Ovary (tissue), 9 donors: ENCODE data around the gene PCED1B. TPM values are rescaled to one million over a fixed set of nuclear protein-coding genes. Genes with fewer than 3 reads are reported as not detected.
"Not testable (repeated sequence)": the region's sequence is repeated elsewhere in the genome, so short reads cannot be mapped to it uniquely, and the experiment has no call there.

Source experiments
- DNase-seq, 5 donors: peaks; one replicate each; pipeline ENCODE4 v3.0.0-alpha.2; 2019 to 2020
- H3K27ac ChIP-seq, 2 donors: fragments of 200-600 bp; one replicate each; pipeline versions ENCODE4 v1.5.1 to v1.8.0; 2019 to 2022
- H3K27me3 ChIP-seq: fragments of 200-600 bp; one replicate; pipeline ENCODE4 v1.8.0; 2022
- H3K36me3 ChIP-seq: fragments of 200-600 bp; sonication (generic); one replicate; pipeline ENCODE4 v1.5.1; 2019
- H3K4me1 ChIP-seq: one replicate; pipeline ENCODE4 v1.8.1; 2013; ENCODE audit warnings: mild to moderate bottlenecking, moderate library complexity; ENCODE audit not compliant: insufficient read depth
- H3K4me3 ChIP-seq: fragments of 200-600 bp; sonication (generic); one replicate; pipeline ENCODE4 v1.5.1; 2017
- H3K9me3 ChIP-seq, 2 donors: fragments of 200-600 bp in 1 of 2; sonication (generic) in 1 of 2; one replicate each; pipeline versions ENCODE4 v1.5.1 to v1.8.1; 2013 to 2019; ENCODE audit warnings: mild to moderate bottlenecking in 1 of 2, moderate library complexity in 1 of 2
- CTCF ChIP-seq, 3 donors: fragments of 450-650 bp in 2 of 3; fragments of 200-600 bp in 1 of 3; IDR thresholded peaks; one replicate each; pipeline versions ENCODE4 v1.5.1 to v1.8.0; 2016 to 2022; ENCODE audit warnings: antibody characterized with exemption in 3 of 3, mild to moderate bottlenecking in 1 of 3
- EP300 ChIP-seq: sonication (generic); formaldehyde crosslinking; IDR thresholded peaks from one replicate; pipeline ENCODE4 v1.6.1; 2017; ENCODE audit warnings: antibody characterized with exemption
- POLR2A ChIP-seq: fragments of 450-650 bp; IDR thresholded peaks from one replicate; pipeline ENCODE4 v1.6.1; 2017; ENCODE audit warnings: antibody characterized with exemption, mild to moderate bottlenecking, moderate library complexity
- WGBS, 3 donors: extraction: QIAGEN DNeasy Blood & Tissue Kit in 1 of 3; methylation state at CpG; one replicate each; pipeline versions ENCODE4 v1.1.5 to v1.1.7; 2013 to 2017; 5-methylcytosine and 5-hydroxymethylcytosine counted together
- intact Hi-C, 4 donors: fragments of 100-400 bp; cut with DNase I; formaldehyde crosslinking; loops; one replicate each; pipeline versions ENCODE4 v1.11.0 to v1.15.1; 2022 to 2023
- polyA plus RNA-seq, 2 donors: library from polyadenylated mRNA; stranded (reverse); fragments of 200-250 nt in 1 of 2; fragments of 350-450 nt in 1 of 2; fragmentation: Illumina TruSeq in 1 of 2; extraction: RNeasy Lipid Tissue Mini Kit (QIAGEN cat#74804) in 1 of 2; gene quantifications; one replicate each; pipeline ENCODE4 v1.2.3, GENCODE V29; 2013 to 2014
- total RNA-seq, 7 donors: library from RNA; depleted of rRNA in 2 of 7; stranded (reverse); fragments of >200 nt in 2 of 7; fragmentation: NEBNext Ultra II Directional in 3 of 7; extraction: Animal tissue kit (Norgen Biotek cat#: 25700) in 3 of 7; gene quantifications; one replicate each; pipeline versions ENCODE4 v1.1.0 to v1.2.4, GENCODE V29; 2016 to 2023
- donor health status: DM: no; HTN: no; CAD: no; lungs with moderate emphysema.
- donor health status: DM: no; HTN: no; CAD: no.
- donor health status: Bipolar disorder and iron deficiency.
- donor health status: DM: yes; HTN: yes; CAD: no.
- donor health status: DM: no; HTN: no; CAD: no.
- donor health status: DM: yes; HTN: yes; CAD: no.

PCED1B gene
- total and polyA plus RNA-seq, 9 donors, result 9.9 to 27.2 (median 13.0) TPM

GRCh38 chr12:47039079-47039478, 40.3 kb upstream of the PCED1B start:
- no peaks in the 10 kb centered on the region for H3K36me3 ChIP-seq
- H3K27ac ChIP-seq, result no peak overlapping the region
- H3K4me3 ChIP-seq, result no peak overlapping the region
- no peaks in the 10 kb centered on the region for H3K9me3 ChIP-seq
- no peak for DNase-seq
- intact Hi-C loops, result loop anchor here in 3 of 4 donors (10.0 kb wide), 4 partner anchors 346 to 666 kb away; partner anchors contain the start of gene RPAP3 (in 1 of the 3)
- TF ChIP-seq EP300 (no peak), POLR2A (no peak)
- no peaks in the 10 kb centered on the region for H3K4me1 ChIP-seq
- no peaks in the 10 kb centered on the region for H3K27me3 ChIP-seq
- WGBS, 3 donors, result 79 to 92% (median 89%) methylated on average over 2 of the region's 2 CpGs

- Histone ChIP-seq H3K9me3 (no peaks in the 10 kb centered on the region), H3K4me1 (no peaks in the 10 kb centered on the region), H3K27me3 (no peaks in the 10 kb centered on the region), H3K27ac (no peak overlapping the region), H3K36me3 (no peaks in the 10 kb centered on the region), H3K4me3 (no peak overlapping the region)
- TF ChIP-seq EP300, result no peak
- no peak for TF ChIP-seq CTCF (IDR thresholded peaks at IDR 0.05)
- no peak for TF ChIP-seq POLR2A
- intact Hi-C loops, result loop anchor here in 3 of 4 donors (10.0 kb wide), 4 partner anchors 345 to 665 kb away; partner anchors contain the start of gene RPAP3 (in 1 of the 3)
- DNase-seq, result no peak
- 88 to 89% (median 88%) methylated on average over 1 of the region's 1 CpG for WGBS, 3 donors
These were observed 39.7 kb upstream of the PCED1B start for GRCh38 chr12:47039756-47040155.

- Histone ChIP-seq H3K9me3 (no peaks in the 10 kb centered on the region), H3K4me1 (no peaks in the 10 kb centered on the region), H3K27me3 (no peaks in the 10 kb centered on the region), H3K36me3 (no peaks in the 10 kb centered on the region), H3K4me3 (no peak overlapping the region), H3K27ac (no peak overlapping the region)
- WGBS, 3 donors, result 72 to 75% (median 72%) methylated on average over 4 of the region's 4 CpGs
- intact Hi-C loops, result no loop called here
- DNase-seq, result no peak
- TF ChIP-seq POLR2A, result no peak
- TF ChIP-seq EP300, result no peak
- TF ChIP-seq CTCF (IDR thresholded peaks at IDR 0.05), result no peak
These were observed 38.1 kb upstream of the PCED1B start for GRCh38 chr12:47041327-47041726.

- Histone ChIP-seq H3K4me1 (no peaks in the 10 kb centered on the region), H3K27me3 (no peaks in the 10 kb centered on the region), H3K27ac (no peak overlapping the region), H3K36me3 (no peaks in the 10 kb centered on the region), H3K4me3 (no peak overlapping the region), H3K9me3 (peaks cover 0 to 4% of the 10 kb centered on the region in 2 donors)
- no peak for TF ChIP-seq CTCF (IDR thresholded peaks at IDR 0.05)
- TF ChIP-seq POLR2A, result no peak
- no peak for TF ChIP-seq EP300
- no peak for DNase-seq
- intact Hi-C loops, result no loop called here
These were observed 30.9 kb upstream of the PCED1B start for GRCh38 chr12:47048541-47048940.

GRCh38 chr12:47051291-47051690, 28.1 kb upstream of the PCED1B start:
- H3K27me3 ChIP-seq, DNase-seq, H3K36me3 ChIP-seq, H3K4me3 ChIP-seq, intact Hi-C loops, H3K9me3 ChIP-seq, H3K4me1 ChIP-seq, H3K27ac ChIP-seq: not testable (repeated sequence)
- 83 to 89% (median 88%) methylated on average over 3 of the region's 3 CpGs for WGBS, 3 donors

GRCh38 chr12:47052274-47052673, 27.1 kb upstream of the PCED1B start:
- WGBS, 3 donors, result 76 to 88% (median 78%) methylated on average over 2 of the region's 2 CpGs
- no peaks in the 10 kb centered on the region for H3K27me3 ChIP-seq
- DNase-seq, result no peak
- peaks cover 0 to 4% of the 10 kb centered on the region in 2 donors for H3K9me3 ChIP-seq
- no peak overlapping the region for H3K4me3 ChIP-seq
- H3K4me1 ChIP-seq, result no peaks in the 10 kb centered on the region
- no peak overlapping the region for H3K27ac ChIP-seq
- intact Hi-C loops, result no loop called here
- no peaks in the 10 kb centered on the region for H3K36me3 ChIP-seq
- TF ChIP-seq CTCF (IDR thresholded peaks at IDR 0.05) (no peak), POLR2A (no peak), EP300 (no peak)
